ENCODE measurements around the gene GSAP.

DNA sequence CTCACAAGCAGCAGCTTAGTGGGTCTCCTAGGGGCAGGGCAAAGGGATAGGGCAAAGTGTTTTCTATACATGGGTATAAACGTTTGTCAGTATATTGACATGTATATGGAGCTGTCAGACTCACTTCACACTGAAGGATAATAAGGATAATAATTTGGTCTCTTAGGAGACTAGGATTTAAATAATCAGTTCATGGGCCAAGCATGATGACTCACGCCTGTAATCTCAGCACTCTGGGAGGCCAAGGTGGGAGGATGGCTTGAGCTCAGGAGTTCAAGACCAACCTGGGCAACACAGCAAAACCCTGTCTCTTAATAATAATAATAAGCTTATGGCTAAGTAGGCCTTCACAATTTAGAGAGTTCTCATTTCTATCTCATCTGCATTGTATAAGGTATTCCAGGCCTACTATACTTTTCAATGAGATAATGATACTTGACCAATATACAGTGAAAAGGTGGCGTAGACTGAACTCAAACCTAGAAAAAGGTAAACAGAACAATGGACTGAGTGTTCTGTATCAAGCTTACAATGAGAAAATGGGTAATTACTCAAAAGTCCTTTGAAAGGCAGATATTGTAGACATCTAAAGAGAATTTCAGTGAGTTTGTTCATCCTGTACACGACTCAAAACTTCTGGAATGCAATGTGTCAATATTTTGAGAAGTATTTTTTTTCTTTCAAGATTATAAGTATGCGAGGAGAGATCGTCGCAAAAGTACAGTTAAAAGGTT, 7.0 kb downstream of the GSAP start:
- TF ChIP-seq POLR2A (IDR thresholded peaks at IDR 0.05) (no peak), CTCF (IDR thresholded peaks at IDR 0.05 in 8 of 11, conservative IDR thresholded peaks at IDR 0.05 in 3 of 11) (no peak)
